Muscle of leg (tissue), 16 donors: ENCODE results near the gene DYNC1I2. TPM values are rescaled to one million over a fixed set of nuclear protein-coding genes. Genes with fewer than 3 reads are reported as not detected.

ENCODE experiments used
- DNase-seq: peaks from one replicate; pipeline ENCODE4 v3.0.0; 2013
- H3K27ac ChIP-seq: one replicate; pipeline ENCODE4 v1.5.1; 2013; ENCODE audit warnings: mild to moderate bottlenecking, low read length, control low read depth
- H3K27me3 ChIP-seq: one replicate; pipeline ENCODE4 v1.6.1; 2013; ENCODE audit warnings: low read length; ENCODE audit not compliant: control insufficient read depth, insufficient read depth
- H3K36me3 ChIP-seq: one replicate; pipeline ENCODE4 v1.6.1; 2013; ENCODE audit warnings: low read length; ENCODE audit not compliant: control insufficient read depth, insufficient read depth
- H3K4me1 ChIP-seq: one replicate; pipeline ENCODE4 v1.6.1; 2013; ENCODE audit warnings: low read length; ENCODE audit not compliant: control insufficient read depth, insufficient read depth
- H3K4me3 ChIP-seq: one replicate; pipeline ENCODE4 v1.5.1; 2013; ENCODE audit warnings: low read length, control low read depth
- H3K9me3 ChIP-seq: replicated peaks from 2 replicates; pipeline ENCODE4 v1.6.1; 2013; ENCODE audit warnings: low read depth, low read length; ENCODE audit not compliant: control insufficient read depth
- WGBS: methylation state at CpG from one replicate; pipeline ENCODE4 v1.1.5; 2013; ENCODE audit warnings: missing lambda C conversion rate; ENCODE audit not compliant: insufficient coverage; 5-methylcytosine and 5-hydroxymethylcytosine counted together
- long read RNA-seq, 11 donors: transcript quantifications; one replicate each; lab custom pipeline, GENCODE V29; 2026
- polyA plus RNA-seq, 8 donors: library from polyadenylated mRNA; unstranded; fragments of 120-200 nt; gene quantifications; one replicate each; pipeline versions ENCODE4 v1.2.1 to v1.2.3, GENCODE V29; 2013; ENCODE audit warnings: inconsistent platforms in 1 of 8, low replicate concordance in 1 of 8; ENCODE audit not compliant: insufficient read length in 8 of 8, insufficient read depth in 1 of 8
- total RNA-seq: library from RNA; stranded (reverse); fragments of 120-200 nt; gene quantifications from one replicate; pipeline ENCODE4 v1.2.4, GENCODE V29; 2013

Gene DYNC1I2
- 77.5 TPM for total RNA-seq
- polyA plus RNA-seq, result 100 to 1,000 TPM in 5 of 8 donors, 10 to 100 TPM in 3; 96.1 to 134 (median 106) TPM
- long read RNA-seq, donor 1, transcript DYNC1I2-203 (16 exons, 2,572 nt), result major isoform, 8 of 10 reads
- long read RNA-seq, donor 1, partial matches to known transcripts, result 0 of 10 reads
- long read RNA-seq, donor 1, other reads (novel, unspliced or antisense), result 0 of 10 reads
- long read RNA-seq, donor 2, result 0 reads
- long read RNA-seq, donor 3, transcript DYNC1I2-203 (16 exons, 2,572 nt), result major isoform, 14 of 34 reads
- long read RNA-seq, donor 3, partial matches to known transcripts, result 15 of 34 reads
- long read RNA-seq, donor 3, other reads (novel, unspliced or antisense), result 0 of 34 reads
- long read RNA-seq, donor 4, partial matches to known transcripts, result 12 of 18 reads
- long read RNA-seq, donor 4, other reads (novel, unspliced or antisense), result 0 of 18 reads
- long read RNA-seq, donor 5, transcript DYNC1I2-203 (16 exons, 2,572 nt), result major isoform, 22 of 143 reads
- long read RNA-seq, donor 5, transcript DYNC1I2-201 (16 exons, 2,589 nt), result minor isoform, 6 of 143 reads
- long read RNA-seq, donor 5, partial matches to known transcripts, result 110 of 143 reads
- long read RNA-seq, donor 5, other reads (novel, unspliced or antisense), result 0 of 143 reads
- long read RNA-seq, donor 6, transcript DYNC1I2-201 (16 exons, 2,589 nt), result minor isoform, 7 of 130 reads
- long read RNA-seq, donor 6, transcript DYNC1I2-203 (16 exons, 2,572 nt), result major isoform, 19 of 130 reads
- long read RNA-seq, donor 6, partial matches to known transcripts, result 99 of 130 reads
- long read RNA-seq, donor 6, other reads (novel, unspliced or antisense), result 0 of 130 reads
- long read RNA-seq, donor 7, transcript DYNC1I2-221 (3 exons, 581 nt), result minor isoform, 5 of 116 reads
- long read RNA-seq, donor 7, transcript DYNC1I2-203 (16 exons, 2,572 nt), result major isoform, 10 of 116 reads
- long read RNA-seq, donor 7, partial matches to known transcripts, result 95 of 116 reads
- long read RNA-seq, donor 7, other reads (novel, unspliced or antisense), result 0 of 116 reads
- long read RNA-seq, donor 8, transcript DYNC1I2-203 (16 exons, 2,572 nt), result major isoform, 6 of 76 reads
- long read RNA-seq, donor 8, partial matches to known transcripts, result 65 of 76 reads
- long read RNA-seq, donor 8, other reads (novel, unspliced or antisense), result 0 of 76 reads
- long read RNA-seq, donor 9, transcript DYNC1I2-203 (16 exons, 2,572 nt), result major isoform, 8 of 69 reads
- long read RNA-seq, donor 9, partial matches to known transcripts, result 57 of 69 reads
- long read RNA-seq, donor 9, other reads (novel, unspliced or antisense), result 0 of 69 reads
- long read RNA-seq, donor 10, transcript DYNC1I2-203 (16 exons, 2,572 nt), result major isoform, 8 of 105 reads
- long read RNA-seq, donor 10, partial matches to known transcripts, result 93 of 105 reads
- long read RNA-seq, donor 10, other reads (novel, unspliced or antisense), result 0 of 105 reads
- long read RNA-seq, donor 11, transcript DYNC1I2-203 (16 exons, 2,572 nt), result major isoform, 7 of 58 reads
- long read RNA-seq, donor 11, partial matches to known transcripts, result 45 of 58 reads
- long read RNA-seq, donor 11, other reads (novel, unspliced or antisense), result 0 of 58 reads

DNA sequence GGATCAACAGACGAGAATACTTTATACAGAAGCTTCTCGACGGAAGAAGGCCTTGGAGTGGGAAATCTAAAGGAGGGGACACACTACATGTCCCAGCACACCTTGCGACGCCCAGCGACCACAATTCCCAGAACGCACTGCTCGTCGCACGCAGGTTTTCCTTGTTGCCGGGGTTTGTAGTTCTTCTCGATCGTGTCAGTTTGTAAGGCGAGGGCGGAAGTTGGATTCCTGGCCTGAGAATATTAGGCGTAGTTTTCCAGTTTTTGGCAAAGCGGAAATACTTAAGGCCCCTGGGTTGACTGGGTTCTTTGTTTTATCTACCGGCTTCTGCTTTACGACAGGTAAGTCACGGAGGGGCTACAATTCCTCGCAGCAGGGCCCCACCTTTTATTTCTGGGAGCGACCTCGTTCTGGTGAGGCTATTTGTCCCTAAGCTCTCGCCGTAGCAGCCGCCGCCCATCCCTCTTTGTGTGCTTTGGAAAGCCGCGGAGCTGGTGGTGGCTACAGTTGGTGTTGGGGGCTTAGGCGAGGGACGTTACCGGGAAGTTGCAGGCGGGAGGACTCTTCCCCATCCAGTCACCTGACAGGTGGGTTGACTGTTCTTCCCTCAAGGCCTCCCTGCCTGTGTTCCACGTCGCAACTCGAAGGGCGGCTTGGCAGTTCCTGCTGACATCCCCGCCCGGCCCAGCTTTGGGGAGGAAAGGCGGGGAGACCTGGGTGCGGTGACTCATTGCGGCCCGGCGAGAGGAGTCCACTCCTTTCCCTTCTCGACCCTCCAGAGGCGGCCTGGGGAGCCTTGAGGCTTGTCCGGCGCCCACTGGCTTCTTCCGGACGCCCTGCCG is at the start of gene DYNC1I2:
TSS of gene DYNC1I2 (plus strand) at position 183 of the 842 bp plus-strand sequence. CDS start 2,687 bp downstream, outside the sequence.
- Histone ChIP-seq H3K4me3 (peak within 1 kb of the TSS; percentile 90), H3K27me3 (no peaks in the 10 kb centered on the region), H3K9me3 (no peaks in the 10 kb centered on the region), H3K36me3 (peaks cover 3% of the 10 kb centered on the region), H3K27ac (peak within 1 kb of the TSS; percentile 89), H3K4me1 (no peaks in the 10 kb centered on the region)
- DNase-seq, result peak; percentile 99
- WGBS, result under 1% methylated on average over 24 of the region's 51 CpGs

DNA sequence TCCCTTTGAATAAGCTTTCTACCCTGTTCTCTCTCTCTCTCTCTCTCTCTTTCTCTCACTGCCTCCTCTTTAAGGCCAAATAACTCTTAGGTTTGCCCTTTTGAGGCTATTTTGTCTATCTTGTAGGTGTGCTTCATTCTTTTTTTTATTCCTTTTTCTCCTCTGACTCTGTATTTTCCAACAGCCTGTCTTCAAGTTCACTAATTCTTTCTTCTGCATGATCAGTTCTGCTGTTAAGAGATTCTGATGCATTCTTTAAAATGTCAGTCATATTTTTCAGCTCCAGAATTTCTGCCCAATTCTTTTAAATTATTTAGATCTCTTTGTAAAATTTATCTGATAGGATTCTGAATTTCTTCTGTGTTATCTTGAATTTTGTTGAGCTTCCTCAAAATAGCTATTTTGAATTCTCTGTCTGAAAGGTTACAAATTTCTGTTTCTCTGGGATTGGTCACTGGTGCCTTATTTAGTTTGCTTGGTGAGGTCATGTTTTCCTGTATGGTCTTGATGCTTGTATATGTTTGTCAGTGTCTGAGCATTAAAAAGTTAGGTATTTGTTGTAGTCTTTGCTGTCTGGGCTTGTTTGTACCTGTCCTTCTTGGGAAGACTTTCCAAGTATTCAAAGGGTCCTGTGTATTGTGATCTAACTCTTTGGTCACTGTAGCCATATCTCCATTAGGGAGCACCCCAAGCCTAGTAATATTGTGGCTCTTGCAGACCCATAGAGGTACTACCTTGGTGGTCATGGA is 35.4 kb upstream of the DYNC1I2 start:
- H3K36me3 ChIP-seq, result no peaks in the 10 kb centered on the region
- no peaks in the 10 kb centered on the region for H3K27me3 ChIP-seq
- no peaks in the 10 kb centered on the region for H3K4me1 ChIP-seq
- no peak for DNase-seq
- no peak overlapping the region for H3K4me3 ChIP-seq
- peaks cover 8% of the 10 kb centered on the region for H3K9me3 ChIP-seq
- no peak overlapping the region for H3K27ac ChIP-seq

DNA sequence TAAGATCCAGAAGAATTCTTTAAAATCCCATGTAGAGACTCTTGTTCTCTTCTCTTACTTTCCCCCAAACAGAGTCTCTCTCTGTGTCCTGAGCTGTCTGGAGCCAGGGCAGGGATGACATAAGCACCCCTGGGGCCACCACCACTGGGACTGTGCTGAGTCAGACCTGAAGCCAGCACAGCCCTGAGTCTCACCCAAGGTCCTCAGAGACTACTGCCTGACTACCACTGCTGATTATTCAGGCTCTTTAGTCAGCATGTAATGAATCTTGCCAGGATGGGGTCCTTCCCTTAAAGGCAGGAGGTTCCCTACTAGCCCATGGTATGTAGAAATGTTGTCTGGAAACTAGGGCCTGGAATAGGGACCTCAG is 34.9 kb upstream of the DYNC1I2 start:
- Histone ChIP-seq H3K36me3 (no peaks in the 10 kb centered on the region), H3K27me3 (no peaks in the 10 kb centered on the region), H3K4me1 (no peaks in the 10 kb centered on the region), H3K27ac (no peak overlapping the region), H3K4me3 (no peak overlapping the region), H3K9me3 (peaks cover 8% of the 10 kb centered on the region)
- no peak for DNase-seq

DNA sequence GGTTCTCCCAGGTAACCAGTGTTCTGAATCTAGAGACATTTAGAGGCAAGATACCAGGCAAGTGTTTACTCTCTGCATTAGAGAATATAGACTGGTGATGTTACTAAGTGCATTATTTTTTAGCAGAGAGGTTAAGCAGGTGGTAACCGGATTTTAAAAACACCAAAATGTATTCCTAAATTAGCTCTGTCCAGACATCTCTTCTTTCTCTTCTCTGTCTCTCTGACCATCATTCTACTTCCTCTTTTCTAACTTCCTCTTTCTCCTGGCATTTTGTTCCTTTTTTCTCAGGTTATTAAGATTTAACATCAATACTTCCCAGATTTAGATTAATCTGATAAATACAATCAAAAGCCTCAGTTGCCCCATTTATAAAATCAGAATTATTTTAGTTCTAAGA is 31.7 kb upstream of the DYNC1I2 start:
- DNase-seq, result no peak
- H3K4me3 ChIP-seq, result no peak overlapping the region
- WGBS, result 80% methylated on average over 1 of the region's 1 CpG
- no peaks in the 10 kb centered on the region for H3K36me3 ChIP-seq
- H3K27me3 ChIP-seq, result no peaks in the 10 kb centered on the region
- peaks cover 8% of the 10 kb centered on the region for H3K9me3 ChIP-seq
- no peak overlapping the region for H3K27ac ChIP-seq
- H3K4me1 ChIP-seq, result no peaks in the 10 kb centered on the region

- no peak for DNase-seq
- H3K4me3 ChIP-seq, result no peak overlapping the region
- H3K27ac ChIP-seq, result no peak overlapping the region
- no peaks in the 10 kb centered on the region for H3K36me3 ChIP-seq
- H3K9me3 ChIP-seq, result no peaks in the 10 kb centered on the region
- no peaks in the 10 kb centered on the region for H3K4me1 ChIP-seq
- no peaks in the 10 kb centered on the region for H3K27me3 ChIP-seq
Observed at GRCh38 chr2:171667041-171667440, 20.2 kb upstream of the DYNC1I2 start.

DNA sequence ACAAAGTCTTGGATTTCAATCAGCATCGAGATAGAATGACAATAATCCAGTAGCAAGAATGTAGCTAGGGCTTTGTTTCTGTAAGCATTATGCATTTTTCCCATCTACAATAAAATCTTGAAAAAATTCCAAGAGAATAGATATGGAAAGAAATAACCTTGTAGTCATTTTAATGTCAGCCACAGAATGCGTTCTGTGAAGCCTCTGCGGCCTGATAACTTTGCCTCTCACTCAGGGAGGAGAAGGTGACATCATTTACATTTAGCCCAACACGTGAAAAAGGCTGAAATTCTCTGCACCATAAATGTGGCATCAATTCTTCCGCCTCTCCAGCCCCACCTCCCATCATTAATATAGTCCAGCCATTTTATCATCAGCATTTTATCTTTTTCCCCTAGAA is 19.1 kb upstream of the DYNC1I2 start:
- no peak overlapping the region for H3K4me3 ChIP-seq
- WGBS, result 20% methylated on average over 1 of the region's 5 CpGs
- no peaks in the 10 kb centered on the region for H3K27me3 ChIP-seq
- no peak overlapping the region for H3K27ac ChIP-seq
- H3K4me1 ChIP-seq, result no peaks in the 10 kb centered on the region
- no peak for DNase-seq
- no peaks in the 10 kb centered on the region for H3K9me3 ChIP-seq
- no peaks in the 10 kb centered on the region for H3K36me3 ChIP-seq

- no CpG with 5 or more reads among the region's 3 CpGs for WGBS
- Histone ChIP-seq H3K27me3 (no peaks in the 10 kb centered on the region), H3K9me3 (no peaks in the 10 kb centered on the region), H3K27ac (no peak overlapping the region), H3K4me1 (no peaks in the 10 kb centered on the region), H3K4me3 (no peak overlapping the region), H3K36me3 (no peaks in the 10 kb centered on the region)
- DNase-seq, result no peak
Observed at GRCh38 chr2:171669121-171669520, 18.1 kb upstream of the DYNC1I2 start.

DNA sequence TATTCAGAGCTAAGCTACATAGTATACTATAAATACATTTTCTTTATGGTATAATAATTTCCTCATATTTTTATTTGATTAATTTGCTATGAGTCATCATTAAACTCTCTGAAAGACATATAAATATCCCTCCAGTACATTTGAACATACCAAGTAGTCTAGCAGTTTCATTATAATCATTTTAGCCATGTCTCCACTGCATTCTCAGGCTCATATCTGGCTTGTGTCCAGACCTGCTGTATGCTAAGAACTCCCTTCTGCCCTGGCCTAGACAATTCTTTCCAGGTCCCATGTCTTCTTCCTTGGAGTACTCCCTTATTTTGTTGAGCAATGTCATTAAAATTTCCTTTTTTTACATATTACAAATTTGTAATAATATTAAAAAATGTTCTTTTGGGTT is 16.6 kb upstream of the DYNC1I2 start:
- H3K4me1 ChIP-seq, result no peaks in the 10 kb centered on the region
- peak; percentile 24 for DNase-seq

More for the DNA sequence above, 16.6 kb upstream of the DYNC1I2 start:
- no peaks in the 10 kb centered on the region for H3K36me3 ChIP-seq
- H3K27ac ChIP-seq, result no peak overlapping the region
- no peaks in the 10 kb centered on the region for H3K27me3 ChIP-seq
- no peak overlapping the region for H3K4me3 ChIP-seq
- H3K9me3 ChIP-seq, result no peaks in the 10 kb centered on the region
